UCSD-AML1 (cell line): ENCODE results near the gene AARS2.
"Not testable (repeated sequence)": the region's sequence is repeated elsewhere in the genome, so short reads cannot be mapped to it uniquely, and the experiment has no call there.

Experiments used
- DNase-seq: peaks from one replicate; lab custom pipeline; 2025; ENCODE audit not compliant: unreplicated experiment; lab: John Stamatoyannopoulos, UW

AARS2 gene

DNA sequence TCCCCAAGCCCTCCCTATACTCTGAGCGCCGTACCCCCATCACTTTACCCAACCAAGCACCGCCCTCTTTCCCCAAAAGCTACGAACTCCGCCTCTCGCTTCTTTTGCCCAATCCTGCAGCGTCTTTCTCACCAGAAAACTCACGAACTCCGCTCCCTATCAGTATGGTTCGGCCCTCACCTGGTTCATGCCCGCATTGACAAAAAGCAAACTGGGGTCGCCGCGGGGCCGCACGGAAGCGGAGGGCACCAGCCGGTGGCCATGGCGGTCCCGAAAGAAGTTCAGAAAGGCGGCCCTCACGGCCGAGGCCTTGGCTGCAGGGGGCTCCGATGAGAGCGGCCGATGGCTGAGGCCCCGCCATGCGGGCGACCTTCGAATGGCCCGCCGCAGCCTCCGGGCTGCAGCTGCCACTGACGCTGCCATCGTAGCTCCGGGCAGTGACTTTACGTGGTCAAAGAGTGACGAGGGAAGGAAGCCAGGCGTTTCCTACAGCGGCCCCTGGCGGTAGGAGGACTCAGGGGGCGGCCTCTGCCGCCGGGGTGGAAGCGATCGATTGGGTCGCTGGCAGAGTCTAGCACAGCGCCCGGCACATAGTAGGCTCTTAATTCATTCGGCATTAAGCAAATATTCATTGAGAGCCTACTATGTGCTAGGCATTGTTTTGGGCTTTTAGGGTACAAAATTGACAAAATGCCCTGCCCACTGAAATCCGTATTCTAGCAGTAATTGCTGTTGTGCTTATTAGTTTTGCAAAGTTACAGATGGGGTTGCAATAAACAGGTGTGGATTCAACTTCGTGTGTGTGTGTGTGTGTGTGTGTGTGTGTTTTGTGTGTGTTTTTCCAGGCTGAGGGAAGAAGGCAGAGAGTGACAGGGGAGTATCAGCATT is at the start of gene AARS2:
Gene AARS2, minus strand, starts transcription at position 447 of the 888 bp plus-strand sequence. Its CDS starts 24 bp downstream, at position 423.
- DNase-seq: peak; percentile 88

DNA sequence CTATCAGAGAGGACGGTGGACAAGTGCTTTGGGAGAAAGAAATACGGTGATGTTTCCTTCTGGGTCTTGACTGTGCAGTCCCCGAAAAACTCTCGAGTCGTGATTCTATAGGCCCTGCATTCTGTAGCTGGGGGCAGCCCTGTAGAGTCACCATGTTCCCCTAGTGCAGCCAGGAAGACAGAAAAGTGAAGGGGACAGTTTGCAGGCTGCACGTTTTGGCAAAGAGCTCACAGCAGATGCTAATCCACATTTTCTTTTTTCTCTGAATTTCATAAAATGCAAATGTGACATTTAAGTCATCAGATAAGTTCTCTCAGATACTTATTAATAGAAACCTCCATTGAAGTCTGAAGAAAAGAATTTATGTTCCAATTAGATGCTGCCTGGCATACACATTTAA is 48.8 kb upstream of the AARS2 start:
- DNase-seq: no peak

- DNase-seq: no peak
Measured at GRCh38 chr6:44359973-44360372, 46.8 kb upstream of the AARS2 start.

GRCh38 chr6:44356487-44356886 is 43.3 kb upstream of the AARS2 start:
- DNase-seq: no peak

DNA sequence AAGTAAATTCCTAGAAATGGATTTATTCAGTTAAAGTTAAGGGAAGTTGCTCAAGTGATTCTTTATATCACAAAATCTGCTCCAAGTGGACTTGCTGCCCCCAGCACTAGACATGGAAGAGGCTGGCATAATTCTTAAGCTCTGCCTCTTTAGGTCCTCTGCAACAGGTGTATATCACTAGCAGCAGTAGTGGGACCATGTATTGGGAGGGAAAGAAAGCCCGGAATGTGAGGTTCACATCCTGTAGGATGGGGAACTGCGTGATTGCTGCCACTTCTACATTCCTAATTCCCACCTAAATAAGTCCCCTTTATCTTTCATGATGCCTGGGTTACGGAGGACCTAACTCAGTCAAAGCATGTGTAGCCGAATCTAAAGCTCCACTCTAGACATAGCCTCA is 42.5 kb upstream of the AARS2 start:
- no peak for DNase-seq

DNA sequence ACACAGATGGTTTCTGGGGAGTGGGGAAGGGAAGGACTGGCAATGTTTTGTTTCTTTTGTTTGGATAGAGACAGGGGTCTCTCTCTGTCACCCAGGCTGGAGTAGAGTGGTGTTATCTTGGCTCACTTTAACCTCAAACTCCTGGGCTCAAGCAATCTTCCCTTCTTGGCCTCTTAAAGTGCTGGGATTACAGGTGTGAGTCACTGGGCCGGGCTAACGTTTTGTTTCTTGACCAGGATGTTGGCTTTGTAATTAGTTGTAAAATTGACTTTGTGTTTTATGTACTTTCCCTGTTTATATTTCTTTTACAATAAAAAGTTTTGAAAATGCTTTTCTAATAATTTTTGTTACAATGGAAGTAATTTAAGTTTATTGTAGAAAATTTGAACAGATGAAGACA is 40.2 kb upstream of the AARS2 start:
- no peak for DNase-seq

GRCh38 chr6:44352259-44352658 is 39.1 kb upstream of the AARS2 start:
- DNase-seq: no peak

DNA sequence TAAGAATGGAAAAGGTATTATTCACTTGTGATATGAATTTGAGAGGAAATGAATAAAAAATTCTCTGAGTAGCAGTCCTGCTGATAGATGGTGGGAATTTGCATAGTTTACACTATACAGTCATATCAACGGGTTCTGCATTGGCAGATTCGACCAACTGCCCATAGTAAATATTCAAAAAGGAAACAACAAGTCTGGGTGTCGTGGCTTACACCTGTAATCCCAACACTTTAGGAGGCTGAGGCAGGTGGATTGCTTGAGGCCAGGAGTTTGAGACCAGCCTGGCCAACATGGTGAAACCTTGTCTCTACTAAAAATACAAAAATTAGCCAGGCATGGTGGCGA is 37.5 kb upstream of the AARS2 start:
- DNase-seq: not testable (repeated sequence)

GRCh38 chr6:44349904-44350649 is 36.9 kb upstream of the AARS2 start:
- DNase-seq: no peak

GRCh38 chr6:44346818-44347217 is 33.7 kb upstream of the AARS2 start:
- DNase-seq: not testable (repeated sequence)

DNA sequence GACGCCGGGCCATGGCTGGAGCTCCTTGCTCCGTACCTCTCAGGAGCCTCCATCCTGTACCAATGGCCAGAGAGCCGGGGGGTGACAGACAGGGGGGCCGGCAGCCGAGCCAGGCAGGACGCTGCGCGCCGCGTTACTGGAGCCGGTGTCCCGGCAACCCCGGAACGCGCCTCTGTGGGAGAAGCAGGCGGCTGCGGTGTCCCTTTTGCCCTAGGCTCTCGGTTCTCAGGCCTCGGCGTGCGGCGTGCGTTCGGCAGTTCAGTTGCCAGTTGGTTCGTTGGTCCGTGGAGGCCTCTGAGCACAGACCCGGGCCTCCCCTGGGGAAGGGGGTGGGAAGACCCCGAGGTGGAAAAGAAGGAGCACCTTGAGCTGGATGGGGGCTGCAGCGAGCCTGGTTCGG is 29.3 kb upstream of the AARS2 start, which contains the start of gene SPATS1:
Gene SPATS1, plus strand, starts transcription at position 162 of the 400 bp plus-strand sequence. CDS start 446 bp downstream, outside the sequence.
- no peak for DNase-seq

- no peak for DNase-seq
Measured at GRCh38 chr6:44342052-44342451, 28.9 kb upstream of the AARS2 start.

GRCh38 chr6:44341095-44341890 is 28.1 kb upstream of the AARS2 start:
- no peak for DNase-seq

DNA sequence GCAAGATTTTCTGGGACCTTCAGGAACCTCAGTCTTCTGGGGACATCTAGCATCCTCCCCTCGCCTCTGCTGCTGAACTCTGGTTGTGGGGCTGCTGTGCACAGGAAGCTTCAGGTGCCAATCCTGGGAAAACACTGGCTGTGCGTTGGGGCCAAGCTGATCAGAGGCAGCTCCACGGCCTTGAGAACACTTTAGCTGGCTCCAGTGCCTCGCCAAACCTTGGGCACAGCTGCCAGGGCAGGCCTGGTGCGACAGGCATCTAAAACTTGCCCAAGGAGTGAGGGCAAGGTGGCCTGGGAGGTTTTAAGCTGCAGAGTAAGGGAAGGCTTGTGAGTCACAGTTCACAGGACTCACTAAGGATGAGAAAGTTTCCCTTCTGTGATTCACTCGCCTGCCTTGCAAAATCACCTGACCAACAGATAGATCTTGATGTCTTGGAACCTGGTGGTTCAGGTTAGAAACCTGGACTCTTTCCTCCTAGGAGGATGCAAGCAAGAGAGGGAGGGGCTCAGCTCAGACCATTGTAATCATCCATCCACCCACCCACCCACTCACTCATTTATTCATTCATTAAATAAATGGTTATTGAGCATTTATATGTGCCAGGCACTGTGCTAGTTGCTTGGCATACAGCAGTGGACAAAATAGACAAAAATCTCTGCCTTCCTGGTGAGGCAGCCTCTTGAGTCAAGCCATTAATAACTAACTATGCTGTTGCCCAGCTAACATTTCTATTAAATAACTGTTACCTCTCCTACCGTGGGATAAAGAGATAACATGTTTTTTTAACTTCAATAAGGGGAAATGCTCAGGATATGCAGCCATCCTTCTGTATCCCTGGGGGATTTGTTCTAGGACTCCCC is 26.8 kb upstream of the AARS2 start:
- no peak for DNase-seq

DNA sequence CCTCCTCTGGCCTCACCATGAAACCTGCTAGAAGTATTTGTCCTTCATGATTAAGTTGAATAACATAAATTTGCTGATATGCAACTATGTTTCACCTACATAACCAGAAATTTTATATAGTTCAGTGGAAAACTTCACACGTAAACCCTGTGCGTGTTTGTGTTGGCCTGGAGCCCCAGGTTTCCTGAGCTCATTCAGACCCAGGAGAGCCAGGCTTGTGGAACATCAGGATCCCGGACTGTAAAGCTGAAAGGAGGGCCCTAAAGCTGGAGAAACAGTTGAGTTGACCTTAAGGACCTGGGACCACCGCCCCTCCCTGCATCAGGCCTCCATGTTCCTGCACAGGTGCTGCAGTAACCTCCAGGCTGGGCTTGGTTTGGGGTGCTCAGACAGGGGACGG is 26.2 kb upstream of the AARS2 start:
- no peak for DNase-seq

DNA sequence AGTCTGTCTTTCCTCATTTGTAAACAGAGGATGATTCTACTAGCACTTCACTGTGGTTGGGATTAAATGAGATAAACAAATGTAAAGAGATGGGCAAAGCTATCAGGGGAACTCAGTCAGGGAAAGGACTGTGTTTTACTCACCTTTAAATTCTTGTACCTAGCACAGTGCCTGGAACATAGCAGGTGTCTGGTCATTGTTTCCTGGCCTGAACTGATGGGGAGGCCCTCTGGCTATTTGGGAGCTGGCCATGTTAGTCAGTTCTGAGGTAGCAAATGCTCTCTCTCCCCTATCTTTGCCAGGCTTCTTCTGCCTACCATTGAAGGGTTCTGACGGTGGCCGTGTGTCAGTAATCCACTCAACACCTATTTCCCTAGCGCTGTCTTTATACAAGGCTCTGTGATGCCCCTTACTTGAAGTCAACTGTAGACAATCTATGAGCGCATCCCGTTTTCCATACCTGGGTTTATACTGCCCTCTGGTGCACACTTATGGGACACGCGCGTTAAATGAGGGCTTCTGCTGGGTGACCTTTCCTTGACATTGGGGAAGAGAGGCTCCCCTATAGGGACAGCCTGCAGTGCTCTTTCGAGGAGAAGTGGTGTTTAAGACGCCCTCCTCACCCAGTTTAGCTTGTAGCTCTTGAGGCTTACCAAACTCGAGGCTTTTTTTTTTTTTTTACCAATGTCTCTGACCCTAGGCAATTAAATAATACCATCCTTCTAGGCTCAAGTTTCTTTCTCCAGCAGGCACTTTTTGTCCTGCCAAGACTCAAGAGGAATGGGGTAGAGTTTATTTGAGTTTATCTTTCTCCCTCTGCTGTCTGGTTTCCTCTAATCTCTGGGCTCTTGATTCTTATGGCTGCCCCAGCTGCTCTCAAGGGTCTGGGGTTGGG is 25.3 kb upstream of the AARS2 start:
- peak; percentile 53 for DNase-seq

GRCh38 chr6:44335631-44336030 is 22.5 kb upstream of the AARS2 start:
- DNase-seq: no peak

- no peak for DNase-seq
Measured at GRCh38 chr6:44333942-44334341, 20.8 kb upstream of the AARS2 start.

GRCh38 chr6:44333273-44333919 is 20.2 kb upstream of the AARS2 start:
- no peak for DNase-seq
